GM12878 (cell line): ENCODE measurements around the gene CNTN4. TPM values are rescaled to one million over a fixed set of nuclear protein-coding genes. Genes with fewer than 3 reads are reported as not detected.

Experiments used
- ATAC-seq: fragments of 200-7000 bp; cut with Tn5 transposase; 3 replicates; pipeline ENCODE4 v1.9.1; 2020; ENCODE audit warnings: mild to moderate bottlenecking, moderate library complexity
- BruUV-seq: library from RNA; stranded (reverse); fragments of 400-500 nt; replicated peaks from 2 replicates; lab custom pipeline; 2021; lab: Mats Ljungman, UMichigan
- CTCF ChIA-PET: fragments of 300-600 bp; sonication (Branson Sonifier 250); formaldehyde crosslinking; extraction: SDS; loops from one replicate; lab custom pipeline; 2021; ENCODE audit warnings: inconsistent platforms; lab: Yijun Ruan, JAX
- POLR2A ChIA-PET: fragments of 350-600 bp; formaldehyde crosslinking; extraction: SDS; loops from one replicate; lab custom pipeline; 2021; ENCODE audit warnings: inconsistent platforms; lab: Charles Lee
- RAD21 ChIA-PET: fragments of 300-600 bp; sonication (Branson Sonifier 250); formaldehyde crosslinking; loops from one replicate; lab custom pipeline; 2023; ENCODE audit warnings: antibody characterized with exemption; ENCODE audit not compliant: unreplicated experiment; lab: Charles Lee
- SMC1A ChIA-PET: fragments of 300-600 bp; sonication (Branson Sonifier 250); formaldehyde crosslinking; loops from one replicate; lab custom pipeline; 2023; ENCODE audit not compliant: unreplicated experiment, uncharacterized antibody; lab: Charles Lee
- DNase-seq: peaks from one replicate; pipeline ENCODE4 v3.0.0-alpha.2; 2011; ENCODE audit warnings: low read depth, low spot score
- FAIRE-seq: peaks from 3 replicates; lab custom pipeline; 2011; peaks lifted over from hg19 to GRCh38; lab: Jason Lieb, UNC
- H2AFZ ChIP-seq: 2 replicates; pipeline ENCODE4 v1.6.0; 2011; ENCODE audit warnings: low read depth, low read length, control low read depth; ENCODE audit not compliant: control insufficient read depth
- H3K27ac ChIP-seq: 2 replicates; pipeline ENCODE4 v1.5.1; 2011; ENCODE audit warnings: control low read depth; ENCODE audit not compliant: control insufficient read depth, insufficient read depth
- H3K27me3 ChIP-seq, 2 experiments: replicated peaks in 1 of 2; 2 replicates each; pipeline versions ENCODE4 v1.6.0 to v1.6.1; 2011; ENCODE audit warnings: low read length in 1 of 2; ENCODE audit not compliant: control insufficient read depth in 2 of 2, insufficient read depth in 2 of 2
- H3K36me3 ChIP-seq, 2 experiments: 2 replicates each; pipeline ENCODE4 v1.5.1; 2011; ENCODE audit warnings: low read length in 1 of 2; ENCODE audit not compliant: control insufficient read depth in 2 of 2, insufficient read depth in 2 of 2
- H3K4me1 ChIP-seq: 2 replicates; pipeline ENCODE4 v1.6.1; 2011; ENCODE audit warnings: mild to moderate bottlenecking, low read length, moderate library complexity, mixed read lengths; ENCODE audit not compliant: control insufficient read depth, insufficient read depth
- H3K4me2 ChIP-seq: 2 replicates; pipeline ENCODE4 v1.6.0; 2011; ENCODE audit warnings: control low read depth; ENCODE audit not compliant: control insufficient read depth, insufficient read depth
- H3K4me3 ChIP-seq: fragments of 200-600 bp; sonication (generic); 2 replicates; pipeline ENCODE4 v1.5.1; 2016
- H3K79me2 ChIP-seq: 2 replicates; pipeline ENCODE4 v1.6.0; 2011; ENCODE audit warnings: low read length; ENCODE audit not compliant: control insufficient read depth, insufficient read depth
- H3K9ac ChIP-seq: 2 replicates; pipeline ENCODE4 v1.8.0; 2011; ENCODE audit warnings: low read length, control low read depth, mixed read lengths; ENCODE audit not compliant: control insufficient read depth, insufficient read depth
- H3K9me3 ChIP-seq: replicated peaks from 3 replicates; pipeline ENCODE4 v1.5.1; 2011; ENCODE audit warnings: mild to moderate bottlenecking, low read length; ENCODE audit not compliant: control insufficient read depth, insufficient read depth
- H4K20me1 ChIP-seq: 2 replicates; pipeline ENCODE4 v1.6.0; 2011; ENCODE audit not compliant: control insufficient read depth, insufficient read depth
- BCLAF1 ChIP-seq: fragments of 450-650 bp; IDR thresholded peaks from 2 replicates; pipeline ENCODE4 v1.6.1; 2017; ENCODE audit warnings: antibody characterized with exemption, mild to moderate bottlenecking, moderate library complexity
- CBX5 ChIP-seq: sonication (generic); IDR thresholded peaks from 2 replicates; pipeline ENCODE4 v1.6.1; 2016; ENCODE audit warnings: low read depth, moderate library complexity, mild to moderate bottlenecking, inconsistent platforms
- CEBPZ ChIP-seq: fragments of 150-350 bp; IDR thresholded peaks from 2 replicates; pipeline ENCODE4 v1.6.1; 2016; ENCODE audit warnings: low read depth, low read length
- FOS ChIP-seq: IDR thresholded peaks from 3 replicates; pipeline ENCODE4 v1.6.1; 2011; ENCODE audit warnings: borderline replicate concordance; ENCODE audit not compliant: insufficient read length; ENCODE audit errors: extremely low read depth
- IKZF1 ChIP-seq: fragments of 450-650 bp; conservative IDR thresholded peaks from 2 replicates; pipeline ENCODE4 v1.6.1; 2017; ENCODE audit warnings: antibody characterized with exemption, mild to moderate bottlenecking
- MTA3 ChIP-seq: IDR thresholded peaks from 2 replicates; pipeline ENCODE4 v1.6.1; 2012; ENCODE audit warnings: low read length, inconsistent platforms, borderline replicate concordance
- PAX8 ChIP-seq: fragments of 450-650 bp; IDR thresholded peaks from 2 replicates; pipeline ENCODE4 v1.6.1; 2017; ENCODE audit warnings: mild to moderate bottlenecking, moderate library complexity
- PML ChIP-seq: IDR thresholded peaks from 2 replicates; pipeline ENCODE4 v1.6.1; 2012; ENCODE audit warnings: low read length, inconsistent platforms
- RELB ChIP-seq: fragments of 450-650 bp; IDR thresholded peaks from 2 replicates; pipeline ENCODE4 v1.6.1; 2017; ENCODE audit warnings: low read depth, mild to moderate bottlenecking, moderate library complexity
- SMAD1 ChIP-seq: fragments of 450-650 bp; IDR thresholded peaks from 2 replicates; pipeline ENCODE4 v1.6.1; 2018; ENCODE audit warnings: mild to moderate bottlenecking, low read depth; ENCODE audit not compliant: partially characterized antibody
- SPI1 ChIP-seq: IDR thresholded peaks from 2 replicates; pipeline ENCODE4 v1.6.1; 2011; ENCODE audit warnings: low read depth, mild to moderate bottlenecking, low read length, moderate library complexity, borderline replicate concordance; ENCODE audit not compliant: insufficient read depth
- SREBF1 ChIP-seq: IDR thresholded peaks from 2 replicates; pipeline ENCODE4 v1.6.1; 2012; ENCODE audit warnings: mild to moderate bottlenecking, low read length
- SREBF2 ChIP-seq: IDR thresholded peaks from 2 replicates; pipeline ENCODE4 v1.6.1; 2012; ENCODE audit warnings: mild to moderate bottlenecking, low read length
- STAT1 ChIP-seq: fragments of 450-650 bp; conservative IDR thresholded peaks from 2 replicates; pipeline ENCODE4 v1.6.1; 2014; ENCODE audit warnings: antibody characterized with exemption, mild to moderate bottlenecking
- TBL1XR1 ChIP-seq: IDR thresholded peaks from 2 replicates; pipeline ENCODE4 v1.6.1; 2012; ENCODE audit warnings: low read depth, low read length, improper control_type of control experiment
- USF2 ChIP-seq: IDR thresholded peaks from 2 replicates; pipeline ENCODE4 v1.6.1; 2011; ENCODE audit warnings: low read depth, low read length, improper control_type of control experiment, borderline replicate concordance
- WRNIP1 ChIP-seq: IDR thresholded peaks from 2 replicates; pipeline ENCODE4 v1.6.1; 2011; ENCODE audit warnings: low read depth, low read length, improper control_type of control experiment, borderline replicate concordance
- ZNF217 ChIP-seq: fragments of 450-650 bp; IDR thresholded peaks from 2 replicates; pipeline ENCODE4 v1.6.1; 2017; ENCODE audit warnings: antibody characterized with exemption, mild to moderate bottlenecking
- WGBS: methylation state at CpG from one replicate; pipeline ENCODE4 v1.1.6; 2016; ENCODE audit warnings: low lambda C conversion rate; ENCODE audit not compliant: insufficient replicate concordance, insufficient coverage; ENCODE audit errors: missing lambda C conversion rate; 5-methylcytosine and 5-hydroxymethylcytosine counted together
- in situ Hi-C: fragments of 300-500 bp; cut with MboI; formaldehyde crosslinking; loops from 9 replicates; pipeline ENCODE4 v1.14.3; 2018; ENCODE audit warnings: mixed read lengths
- intact Hi-C: fragments of 100-400 bp; cut with micrococcal nuclease; formaldehyde crosslinking; loops from one replicate; pipeline ENCODE4 v1.14.2; 2022; ENCODE audit not compliant: unreplicated experiment
- polyA plus RNA-seq, 11 experiments: library from polyadenylated mRNA; depleted of rRNA in 4 of 11; unstranded in 6 of 11; stranded (reverse) in 5 of 11; fragments of >200 nt; fragmentation: Nextera tagmentation in 4 of 11; fragmentation: Illumina TruSeq in 1 of 11; extraction: Ambion mirVana in 4 of 11; extraction: Trizol in 1 of 11; gene quantifications; 1 replicate in 1 of 11; 2 replicates in 10 of 11; pipeline versions ENCODE4 v1.2.1 to v1.2.3, GENCODE V29; 2011 to 2016; ENCODE audit warnings: inconsistent platforms in 2 of 11, missing spikeins in 2 of 11, low read depth in 1 of 11
- total RNA-seq, 4 experiments: library from RNA; depleted of rRNA in 3 of 4; stranded (reverse); fragments of >200 nt in 3 of 4; fragmentation: Illumina TruSeq in 1 of 4; extraction: Trizol in 1 of 4; gene quantifications; 2 replicates each; pipeline versions ENCODE4 v1.2.1 to v1.2.3, GENCODE V29; 2013 to 2021

The CNTN4 gene
- total and polyA plus RNA-seq, 10 of the 15 experiments (the other 5 are each of a cell fraction or from before 2014, with no cell fraction given): 0.05 to 0.43 (median 0.15) TPM; not detected in 1

- no peaks in the 10 kb centered on the region for H3K9me3 ChIP-seq
- H3K79me2 ChIP-seq: no peaks in the 10 kb centered on the region
- ChIA-PET CTCF (no interaction called here), SMC1A (no interaction called here), RAD21 (no interaction called here), POLR2A (no interaction called here)
- BruUV-seq: no TSS peak
- DNase-seq (no peak), FAIRE-seq (no peak), ATAC-seq (no peak)
- no peak overlapping the region for H3K4me2 ChIP-seq
- H4K20me1 ChIP-seq: no peaks in the 10 kb centered on the region
- intact Hi-C loops (no loop called here), in situ Hi-C loops (no loop called here)
- no peaks in the 10 kb centered on the region for H3K4me1 ChIP-seq
- no peaks in the 10 kb centered on the region for H3K27me3 ChIP-seq
- no peak overlapping the region for H3K4me3 ChIP-seq
- no peak overlapping the region for H2AFZ ChIP-seq
- H3K36me3 ChIP-seq: no peaks in the 10 kb centered on the region
- WGBS: 6% methylated on average over 1 of the region's 1 CpG
- no peak overlapping the region for H3K9ac ChIP-seq
- no peak overlapping the region for H3K27ac ChIP-seq
- TF ChIP-seq CBX5: no peak
- no peak for TF ChIP-seq SMAD1
- no peak for TF ChIP-seq USF2
- no peak for TF ChIP-seq SPI1
- no peak for TF ChIP-seq MTA3
- no peak for TF ChIP-seq FOS
- no peak for TF ChIP-seq STAT1
- no peak for TF ChIP-seq SREBF2
- TF ChIP-seq PAX8: no peak
- no peak for TF ChIP-seq TBL1XR1
- TF ChIP-seq PML: no peak
- TF ChIP-seq RELB: no peak
- TF ChIP-seq WRNIP1: no peak
- TF ChIP-seq SREBF1: no peak
- TF ChIP-seq IKZF1: no peak
- TF ChIP-seq ZNF217: no peak
- no peak for TF ChIP-seq CEBPZ
- no peak for TF ChIP-seq BCLAF1
These were observed 105.4 kb downstream of the CNTN4 start for GRCh38 chr3:2204054-2204453.
